SJSA1 (cell line): ENCODE measurements around the gene ABTB1. TPM values are rescaled to one million over a fixed set of nuclear protein-coding genes. Genes with fewer than 3 reads are reported as not detected.
A peak's percentile ranks its signal among the peaks of the same experiment; 100 is the strongest.

Experiments used
- DNase-seq, 2 experiments: peaks; one replicate each; pipeline ENCODE4 v3.0.0-alpha.2; 2015 to 2020; ENCODE audit warnings: low spot score in 2 of 2, low read depth in 1 of 2
- H3K27ac ChIP-seq: fragments of 250-450 bp; sonication (Bioruptor Pico); 2 replicates; pipeline ENCODE4 v1.5.1; 2020; ENCODE audit warnings: mild to moderate bottlenecking, moderate library complexity
- H3K27me3 ChIP-seq: fragments of 250-450 bp; sonication (Bioruptor Pico); replicated peaks from 2 replicates; pipeline ENCODE4 v1.5.1; 2020; ENCODE audit warnings: mild to moderate bottlenecking, moderate library complexity
- H3K36me3 ChIP-seq: fragments of 250-450 bp; sonication (Bioruptor Pico); 2 replicates; pipeline ENCODE4 v1.5.1; 2020; ENCODE audit warnings: mild to moderate bottlenecking
- H3K4me1 ChIP-seq: fragments of 250-450 bp; sonication (Bioruptor Pico); replicated peaks from 2 replicates; pipeline ENCODE4 v1.6.1; 2021; ENCODE audit warnings: mild to moderate bottlenecking
- H3K4me3 ChIP-seq: fragments of 250-450 bp; sonication (Bioruptor Pico); 2 replicates; pipeline ENCODE4 v1.5.1; 2020; ENCODE audit warnings: mild to moderate bottlenecking
- H3K9me3 ChIP-seq: fragments of 250-450 bp; sonication (Bioruptor Pico); replicated peaks from 2 replicates; pipeline ENCODE4 v1.5.1; 2020; ENCODE audit warnings: mild to moderate bottlenecking
- total RNA-seq: library from RNA; depleted of rRNA; stranded (reverse); fragments of >200 nt; shearing (Covaris generic); gene quantifications from 2 replicates; pipeline ENCODE4 v1.2.3, GENCODE V29; 2014

Gene ABTB1
- total RNA-seq, 1 experiment from 2014 or later: 1.4 TPM

DNA sequence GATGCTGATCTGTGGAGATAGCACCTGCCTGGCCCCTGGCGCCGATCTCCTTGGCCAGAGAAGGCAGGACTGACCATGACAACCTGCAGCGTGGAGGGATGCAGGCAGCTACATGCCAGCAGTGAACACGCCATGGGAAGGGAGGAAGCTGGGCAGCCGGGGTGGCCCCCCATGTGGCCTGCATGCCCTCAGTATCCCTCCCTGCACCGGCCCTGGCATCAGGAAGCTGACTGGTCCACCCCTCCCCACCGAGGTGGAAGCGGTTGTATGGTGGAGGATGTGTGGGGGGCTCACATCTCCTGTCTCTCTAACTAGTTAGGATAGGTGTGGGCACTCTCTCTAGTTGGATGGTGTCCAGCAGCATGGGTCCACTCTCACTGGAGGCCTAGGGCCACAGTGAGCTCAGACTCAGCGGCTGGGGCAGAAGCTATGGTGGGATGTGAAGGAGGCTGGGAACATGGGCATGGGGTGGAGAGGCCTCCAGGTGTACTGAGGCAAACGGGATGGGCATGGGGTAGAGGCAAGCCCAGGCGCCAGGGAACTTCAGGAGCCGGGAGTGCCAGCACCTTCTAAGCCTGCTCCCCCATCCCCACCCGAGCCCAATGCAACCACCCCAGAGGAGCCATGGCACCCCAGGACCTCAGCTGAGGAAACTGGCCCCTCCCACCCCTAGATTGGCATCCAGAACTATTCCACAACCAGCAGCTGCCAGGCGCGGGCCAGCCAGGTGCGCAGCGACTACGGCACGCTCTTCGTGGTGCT is 1.8 kb upstream of the ABTB1 start:
- no peaks in the 10 kb centered on the region for H3K9me3 ChIP-seq
- H3K4me3 ChIP-seq: no peak overlapping the region
- H3K27ac ChIP-seq: no peak overlapping the region
- H3K27me3 ChIP-seq: no peaks in the 10 kb centered on the region
- H3K4me1 ChIP-seq: peaks cover 21% of the 10 kb centered on the region
- DNase-seq: no peak
- peaks cover 10% of the 10 kb centered on the region for H3K36me3 ChIP-seq

DNA sequence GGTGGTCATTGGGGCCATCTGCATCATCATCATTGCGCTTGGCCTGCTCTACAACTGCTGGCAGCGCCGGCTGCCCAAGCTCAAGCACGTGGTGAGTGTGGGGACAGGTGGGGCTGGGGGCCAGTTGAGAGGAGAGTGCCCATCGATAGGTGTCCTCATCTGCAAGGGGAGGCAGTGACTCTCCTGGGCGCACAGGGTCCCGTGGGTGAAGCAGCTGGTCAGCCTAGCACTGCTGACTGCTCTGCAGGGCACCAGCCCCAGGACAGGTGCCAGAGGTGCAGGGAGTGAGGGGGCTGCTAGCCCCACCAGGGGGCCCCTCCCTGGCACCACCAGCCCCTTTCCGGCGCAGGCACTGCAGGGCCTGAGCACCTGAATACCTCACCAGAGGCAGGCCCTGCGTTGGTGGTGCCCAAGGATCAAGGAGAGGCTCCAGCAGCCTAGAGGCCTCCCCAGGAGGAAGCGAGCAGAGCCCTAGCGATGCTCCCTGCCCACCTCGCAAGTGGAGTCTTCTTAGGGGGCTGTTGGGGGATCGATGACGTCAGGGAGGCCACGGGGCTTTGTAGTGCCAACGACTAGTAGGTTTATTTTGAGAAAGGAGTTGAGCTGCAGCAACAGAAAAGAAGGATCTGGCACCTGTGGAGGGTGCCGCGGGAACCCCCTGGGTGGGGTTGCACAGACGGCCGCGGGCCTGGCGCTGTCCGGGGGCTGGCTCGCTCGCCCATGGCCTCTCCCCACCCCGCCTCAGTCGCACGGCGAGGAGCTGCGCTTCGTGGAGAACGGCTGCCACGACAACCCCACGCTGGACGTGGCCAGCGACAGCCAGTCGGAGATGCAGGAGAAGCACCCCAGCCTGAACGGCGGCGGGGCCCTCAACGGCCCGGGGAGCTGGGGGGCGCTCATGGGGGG is 976 bp upstream of the ABTB1 start:
- peaks cover 21% of the 10 kb centered on the region for H3K4me1 ChIP-seq
- H3K27ac ChIP-seq: peak overlapping the region; percentile 98
- peaks cover 10% of the 10 kb centered on the region for H3K36me3 ChIP-seq
- DNase-seq: peak in 1 of 2 experiments; percentile 37
- H3K9me3 ChIP-seq: no peaks in the 10 kb centered on the region
- peak overlapping the region; percentile 83 for H3K4me3 ChIP-seq
- no peaks in the 10 kb centered on the region for H3K27me3 ChIP-seq

DNA sequence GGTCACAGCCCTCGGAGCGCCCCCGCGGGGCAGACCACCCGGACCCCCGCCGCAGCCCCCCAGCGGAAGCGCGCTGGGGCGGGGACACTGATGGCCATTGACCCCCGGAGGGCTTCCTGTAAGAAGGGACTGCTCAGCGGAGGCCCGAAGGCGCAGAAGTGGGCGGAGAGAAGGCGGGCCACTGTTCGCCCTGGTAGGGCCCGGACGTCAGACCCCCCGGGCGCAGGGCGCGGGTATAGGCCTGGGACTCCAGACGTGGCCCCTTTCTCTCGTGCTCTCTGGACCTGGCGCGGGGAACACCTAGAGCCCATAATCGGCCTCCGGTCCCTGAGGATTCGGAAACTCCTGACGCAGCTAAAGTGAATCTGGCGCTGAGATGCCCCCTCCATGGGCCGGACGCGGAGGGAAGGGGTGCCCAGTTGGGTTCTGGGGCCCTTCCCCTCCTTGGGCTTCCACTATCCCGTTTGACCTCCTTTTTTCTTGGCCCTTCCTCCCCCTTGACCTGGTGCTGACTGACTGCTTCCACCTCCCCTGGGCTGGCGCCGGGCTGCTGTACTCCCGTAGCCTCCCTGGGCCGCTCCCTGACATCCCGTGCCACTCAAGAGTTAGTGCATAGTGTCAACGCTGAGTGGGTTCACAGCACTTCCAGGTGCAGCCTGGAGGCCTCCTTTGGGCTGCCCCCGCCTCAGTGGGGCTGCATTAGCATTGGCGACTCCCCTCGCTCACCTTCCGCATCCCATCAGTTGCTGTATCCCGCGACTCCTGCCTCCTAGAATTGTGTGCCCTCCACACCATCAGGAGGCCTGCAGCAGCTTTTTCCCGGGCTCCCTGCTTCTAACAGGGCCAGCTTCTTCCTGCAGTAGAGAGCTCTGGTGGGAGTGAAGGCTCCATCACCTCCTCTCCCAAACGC is 694 bp downstream of the ABTB1 start:
- H3K9me3 ChIP-seq: no peaks in the 10 kb centered on the region
- H3K27ac ChIP-seq: peak overlapping the region; percentile 46; the same call in 1 of the 2 replicates
- H3K4me3 ChIP-seq: peak overlapping the region; percentile 83
- DNase-seq: no peak
- peaks cover 21% of the 10 kb centered on the region for H3K4me1 ChIP-seq
- H3K27me3 ChIP-seq: no peaks in the 10 kb centered on the region
- H3K36me3 ChIP-seq: peaks cover 10% of the 10 kb centered on the region

DNA sequence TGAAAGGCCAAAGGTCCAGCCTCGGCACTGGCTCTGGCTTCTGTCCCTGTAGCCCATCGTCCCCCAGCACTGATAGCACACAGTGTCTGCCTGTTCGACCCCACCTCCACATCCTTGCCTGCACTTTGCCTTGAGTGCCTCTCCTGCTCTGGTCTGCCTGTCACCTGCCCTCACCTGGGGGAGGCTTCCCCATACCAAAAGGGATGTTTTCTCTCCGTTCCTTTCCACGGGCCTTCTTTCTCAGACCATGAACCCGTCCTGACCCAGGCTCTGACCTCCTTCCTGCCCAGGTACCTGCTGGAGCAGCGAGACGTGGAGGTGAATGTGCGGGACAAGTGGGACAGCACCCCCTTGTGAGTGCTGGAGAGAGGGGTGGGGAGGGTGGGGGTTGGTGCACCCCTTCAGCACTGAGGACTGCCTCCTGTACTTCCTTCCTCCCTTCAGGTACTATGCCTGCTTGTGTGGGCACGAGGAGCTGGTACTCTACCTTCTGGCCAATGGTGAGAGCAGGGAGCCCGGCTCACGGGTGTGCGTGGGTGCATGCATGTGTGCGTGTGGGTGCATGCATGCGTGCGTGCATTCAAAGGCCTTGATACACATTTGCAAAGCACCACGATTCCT is 1.5 kb downstream of the ABTB1 start:
- Histone ChIP-seq H3K4me3 (no peak overlapping the region), H3K36me3 (peaks cover 10% of the 10 kb centered on the region), H3K27me3 (no peaks in the 10 kb centered on the region), H3K9me3 (no peaks in the 10 kb centered on the region), H3K4me1 (peaks cover 21% of the 10 kb centered on the region), H3K27ac (no peak overlapping the region)
- DNase-seq: no peak

DNA sequence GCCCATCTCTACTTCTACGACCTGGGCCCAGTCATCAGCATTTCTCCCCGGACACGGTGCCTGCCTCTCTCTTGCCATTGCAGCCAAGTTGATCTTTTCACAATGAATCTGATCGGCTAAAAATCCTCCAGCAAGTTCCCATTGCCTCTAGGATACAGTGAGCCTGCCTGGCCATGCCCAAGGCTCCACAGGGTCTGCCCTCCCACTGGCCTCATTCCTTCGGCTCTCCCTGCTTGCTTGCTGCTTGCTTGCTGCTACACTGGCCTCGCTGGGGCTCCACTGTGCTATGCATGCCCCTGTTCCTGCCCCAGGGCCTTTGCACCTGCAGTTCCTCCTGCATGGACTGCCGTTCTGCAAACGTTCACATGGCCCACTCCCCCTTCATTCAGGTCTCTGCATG is 2.0 kb downstream of the ABTB1 start:
- H3K36me3 ChIP-seq: peaks cover 10% of the 10 kb centered on the region
- DNase-seq: peak in 1 of 2 experiments; percentile 22

DNA sequence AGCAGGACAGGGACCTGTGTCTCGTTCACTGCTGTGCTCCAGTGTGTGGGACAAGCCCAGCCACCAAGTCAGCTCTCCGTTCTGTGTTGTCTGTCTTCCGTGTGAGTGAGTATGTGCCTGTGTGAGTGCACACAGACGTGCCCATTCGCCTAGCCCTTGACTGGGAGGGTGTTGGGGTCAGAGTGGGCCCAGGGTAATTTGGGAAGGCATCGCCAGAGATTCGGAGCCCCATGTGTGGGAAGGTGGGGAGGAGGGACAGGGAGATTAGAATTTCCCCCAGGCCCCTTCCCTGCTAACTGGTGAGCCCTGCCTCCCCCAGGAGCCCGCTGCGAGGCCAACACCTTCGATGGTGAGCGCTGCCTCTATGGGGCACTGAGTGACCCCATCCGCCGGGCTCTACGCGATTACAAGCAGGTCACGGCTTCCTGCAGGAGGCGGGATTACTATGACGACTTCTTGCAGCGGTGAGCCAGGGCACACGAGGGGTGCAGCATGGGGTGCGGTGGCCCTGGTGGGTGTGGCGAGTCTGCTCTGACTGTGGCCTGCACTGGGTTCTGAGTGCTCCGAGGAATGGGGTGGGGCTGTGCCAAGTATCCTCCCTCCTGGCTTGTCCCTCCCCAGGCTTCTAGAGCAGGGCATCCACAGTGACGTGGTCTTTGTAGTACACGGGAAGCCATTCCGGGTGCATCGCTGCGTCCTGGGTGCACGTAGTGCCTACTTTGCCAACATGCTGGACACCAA is 3.1 kb downstream of the ABTB1 start:
- Histone ChIP-seq H3K36me3 (peaks cover 10% of the 10 kb centered on the region), H3K27ac (no peak overlapping the region), H3K27me3 (no peaks in the 10 kb centered on the region), H3K9me3 (no peaks in the 10 kb centered on the region), H3K4me3 (no peak overlapping the region), H3K4me1 (peaks cover 21% of the 10 kb centered on the region)
- no peak for DNase-seq

More for the DNA sequence above, 2.0 kb downstream of the ABTB1 start:
- H3K27me3 ChIP-seq: no peaks in the 10 kb centered on the region
- peaks cover 21% of the 10 kb centered on the region for H3K4me1 ChIP-seq
- no peak overlapping the region for H3K27ac ChIP-seq
- no peaks in the 10 kb centered on the region for H3K9me3 ChIP-seq
- no peak overlapping the region for H3K4me3 ChIP-seq

DNA sequence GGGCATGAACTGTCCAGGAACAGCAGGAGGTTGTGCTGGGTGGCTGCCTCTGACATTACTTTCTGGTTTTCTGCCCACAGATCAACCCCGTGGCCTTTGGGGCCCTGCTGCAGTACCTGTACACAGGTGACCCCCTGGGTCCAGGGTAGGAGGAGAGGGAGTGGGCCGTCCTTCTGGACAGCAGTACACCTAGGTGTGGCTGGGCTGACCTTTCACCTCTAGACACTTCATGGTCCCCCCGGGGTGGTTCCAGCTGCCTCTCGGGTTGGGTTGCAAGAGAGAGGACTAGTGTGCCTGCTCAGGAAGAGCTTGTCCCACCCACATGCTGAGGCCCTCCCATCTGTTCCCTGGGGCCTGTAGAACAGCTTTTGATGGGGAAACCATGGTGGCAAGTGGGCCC is 3.7 kb downstream of the ABTB1 start:
- no peak overlapping the region for H3K4me3 ChIP-seq
- H3K27me3 ChIP-seq: no peaks in the 10 kb centered on the region
- H3K4me1 ChIP-seq: peaks cover 20% of the 10 kb centered on the region
- H3K36me3 ChIP-seq: peaks cover 10% of the 10 kb centered on the region
- DNase-seq: no peak
- H3K9me3 ChIP-seq: no peaks in the 10 kb centered on the region
- H3K27ac ChIP-seq: no peak overlapping the region

DNA sequence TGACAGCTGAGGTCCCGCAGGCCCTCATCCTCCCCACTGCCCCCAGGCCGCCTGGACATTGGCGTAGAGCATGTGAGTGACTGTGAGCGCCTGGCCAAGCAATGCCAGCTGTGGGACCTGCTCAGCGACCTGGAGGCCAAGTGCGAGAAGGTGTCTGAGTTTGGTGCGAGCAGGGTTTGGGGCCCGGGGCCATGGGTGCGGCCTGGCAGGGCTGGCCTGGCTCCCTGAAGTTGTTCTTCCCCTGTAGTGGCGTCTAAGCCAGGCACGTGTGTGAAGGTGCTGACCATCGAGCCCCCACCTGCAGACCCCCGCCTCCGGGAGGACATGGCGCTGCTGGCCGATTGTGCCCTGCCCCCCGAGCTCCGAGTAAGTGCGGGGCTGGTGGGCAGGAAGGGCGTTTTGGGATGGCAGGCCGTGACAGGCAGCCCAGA is 4.2 kb downstream of the ABTB1 start:
- Histone ChIP-seq H3K36me3 (peaks cover 10% of the 10 kb centered on the region), H3K9me3 (no peaks in the 10 kb centered on the region), H3K27ac (no peak overlapping the region), H3K27me3 (no peaks in the 10 kb centered on the region), H3K4me3 (no peak overlapping the region), H3K4me1 (peaks cover 15% of the 10 kb centered on the region)
- DNase-seq: no peak

DNA sequence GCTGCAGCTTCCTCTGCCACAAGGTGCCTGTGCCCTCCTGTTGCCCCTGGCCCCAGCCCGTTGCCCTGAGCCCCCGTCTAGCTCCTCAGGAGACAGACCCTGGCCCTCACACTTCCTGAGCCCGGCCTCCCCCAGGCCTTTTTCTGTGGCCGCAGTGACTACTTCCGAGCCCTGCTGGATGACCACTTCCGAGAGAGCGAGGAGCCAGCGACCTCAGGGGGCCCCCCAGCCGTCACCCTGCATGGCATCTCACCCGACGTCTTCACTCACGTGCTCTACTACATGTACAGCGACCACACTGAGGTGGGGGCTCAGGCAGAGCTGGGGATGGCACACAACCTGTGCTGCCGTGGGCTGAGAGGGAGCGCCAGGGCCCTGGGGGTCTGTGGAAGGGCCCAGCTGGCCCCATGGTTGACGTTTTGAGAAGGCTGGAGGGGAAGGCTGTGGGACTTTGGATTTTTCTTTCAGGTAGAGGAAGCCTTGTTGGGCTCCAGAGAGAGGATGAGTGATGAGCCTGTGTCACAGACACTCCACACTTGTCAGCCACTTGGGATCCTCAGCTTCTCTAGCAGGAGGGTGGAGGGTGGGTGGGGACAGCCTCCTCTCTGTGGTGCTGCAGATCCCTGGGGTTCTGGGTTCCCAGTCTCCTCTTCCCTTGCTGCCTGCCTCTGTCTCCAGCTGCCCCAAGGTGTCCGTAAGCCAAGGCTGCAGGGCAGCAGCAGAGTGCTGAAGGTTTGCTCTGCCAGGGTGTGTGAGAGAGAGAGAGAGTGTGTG is 5.0 kb downstream of the ABTB1 start:
- Histone ChIP-seq H3K27ac (no peak overlapping the region), H3K9me3 (no peaks in the 10 kb centered on the region), H3K4me1 (peaks cover 9% of the 10 kb centered on the region), H3K27me3 (no peaks in the 10 kb centered on the region), H3K36me3 (peaks cover 5% of the 10 kb centered on the region), H3K4me3 (no peak overlapping the region)
- DNase-seq: no peak

DNA sequence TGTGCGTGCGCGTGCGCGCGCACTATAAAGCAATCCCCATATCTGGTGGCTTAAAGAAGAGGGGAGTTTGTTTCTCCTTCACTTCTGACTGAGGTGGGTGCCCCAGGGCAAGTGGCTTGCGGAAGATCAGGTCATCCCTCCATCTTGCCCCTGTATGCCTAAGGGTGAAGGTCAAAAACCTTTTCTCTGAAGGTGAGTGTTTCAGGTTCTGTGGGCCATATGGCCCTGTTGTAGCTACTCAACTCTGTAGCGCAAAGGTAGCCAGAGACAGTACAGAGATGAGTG is 5.5 kb downstream of the ABTB1 start:
- no peak for DNase-seq
- no peak overlapping the region for H3K27ac ChIP-seq
- no peaks in the 10 kb centered on the region for H3K9me3 ChIP-seq
- H3K27me3 ChIP-seq: no peaks in the 10 kb centered on the region
- peaks cover 5% of the 10 kb centered on the region for H3K4me1 ChIP-seq
- no peak overlapping the region for H3K4me3 ChIP-seq
- peaks cover under 1% of the 10 kb centered on the region; the same call in 1 of the 2 replicates for H3K36me3 ChIP-seq

DNA sequence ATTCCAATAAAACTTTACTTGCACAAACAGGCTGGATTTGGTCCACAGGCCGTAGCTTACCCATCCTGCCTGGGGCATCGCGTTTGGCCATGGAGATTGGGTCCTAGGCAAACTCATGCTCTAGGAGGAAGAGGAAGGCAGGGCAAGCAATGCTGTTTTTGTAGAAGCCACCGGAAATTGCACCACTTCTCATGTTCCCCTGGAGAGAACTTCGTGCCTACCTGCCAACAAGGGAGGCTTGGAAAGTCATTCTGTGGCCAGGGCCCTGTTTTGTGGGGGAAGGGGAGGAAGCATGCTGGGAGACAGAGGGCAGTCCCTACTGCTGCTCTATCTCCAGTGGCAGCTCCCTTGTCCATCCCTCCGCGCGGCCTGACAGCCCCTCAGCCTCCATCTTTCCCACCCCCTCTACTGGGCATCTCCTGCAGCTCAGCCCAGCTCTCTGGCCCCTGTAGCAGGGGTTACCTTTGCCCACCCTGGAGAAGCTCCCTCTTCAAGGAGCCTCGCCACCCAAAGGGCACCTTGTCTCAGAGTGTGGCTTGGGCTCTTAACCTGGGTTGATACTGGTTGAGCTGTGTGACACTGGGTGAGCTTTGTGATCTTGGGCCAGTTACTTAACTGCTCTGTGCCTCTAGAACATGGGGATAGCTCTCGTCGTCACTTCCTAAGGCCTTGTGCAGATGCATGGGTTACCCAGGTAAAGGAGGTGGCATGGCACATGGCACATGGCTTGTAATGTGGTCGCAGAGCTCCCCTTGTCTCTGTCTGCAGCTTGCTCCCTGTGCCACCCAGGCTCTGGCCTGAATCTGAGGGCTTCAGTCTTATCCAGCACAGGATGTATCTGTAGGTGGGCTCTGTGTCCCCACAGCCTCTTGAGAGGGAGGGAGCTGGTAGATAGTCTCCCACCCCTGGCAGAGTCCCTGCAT is 6.1 kb downstream of the ABTB1 start:
- Histone ChIP-seq H3K4me3 (no peak overlapping the region), H3K27ac (no peak overlapping the region), H3K9me3 (no peaks in the 10 kb centered on the region), H3K4me1 (peaks cover 6% of the 10 kb centered on the region; the same call in 1 of the 2 replicates), H3K27me3 (no peaks in the 10 kb centered on the region), H3K36me3 (no peaks in the 10 kb centered on the region)
- peak in 1 of 2 experiments; percentile 22 for DNase-seq
